HG03460 (cell line): Measurements from ENCODE around the gene MAST4.

ENCODE experiments used
- ATAC-seq: cut with Tn5 transposase; IDR thresholded peaks from one replicate; pipeline ENCODE4 v1.9.1; 2021; ENCODE audit not compliant: unreplicated experiment

The MAST4 gene

DNA sequence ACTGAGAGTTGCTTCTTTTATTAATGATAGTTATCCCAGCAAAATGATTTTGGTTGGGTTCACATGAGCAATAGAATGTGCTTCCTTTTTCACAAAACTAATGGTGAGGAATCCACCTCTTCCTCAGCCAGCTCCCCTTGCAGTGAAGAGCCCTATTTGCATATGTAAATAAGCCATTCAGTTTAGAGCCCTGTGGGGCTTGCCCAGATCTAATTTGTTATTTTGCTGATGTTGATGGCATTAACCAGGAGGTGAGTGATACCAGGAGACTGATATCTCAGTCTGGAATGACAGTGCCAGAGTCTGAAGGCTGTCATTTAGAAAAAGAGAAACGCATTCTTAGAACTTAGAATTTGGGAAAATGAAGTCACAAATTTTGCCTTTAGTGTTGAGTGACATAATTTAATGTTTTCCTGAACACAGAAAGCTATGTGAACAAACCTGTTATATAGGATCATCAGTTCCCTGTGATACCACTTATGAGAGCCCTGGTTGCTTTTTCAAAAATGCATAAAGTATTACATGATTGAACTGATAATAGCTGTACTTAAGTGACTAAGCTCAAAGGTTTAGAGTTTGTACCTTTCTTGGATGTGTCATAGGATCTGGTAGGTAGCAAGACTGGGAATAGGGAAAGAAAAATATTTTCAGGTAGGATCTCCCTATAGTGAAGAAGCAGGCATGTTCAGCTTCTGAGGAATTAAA is 271.6 kb downstream of the MAST4 start:
- ATAC-seq = no peak

GRCh38 chr5:66869347-66869746 is 273.2 kb downstream of the MAST4 start:
- ATAC-seq = no peak

- ATAC-seq = no peak
Observed at GRCh38 chr5:66870708-66871107, 274.5 kb downstream of the MAST4 start.

- no peak for ATAC-seq
Observed at GRCh38 chr5:66871651-66872050, 275.5 kb downstream of the MAST4 start.

DNA sequence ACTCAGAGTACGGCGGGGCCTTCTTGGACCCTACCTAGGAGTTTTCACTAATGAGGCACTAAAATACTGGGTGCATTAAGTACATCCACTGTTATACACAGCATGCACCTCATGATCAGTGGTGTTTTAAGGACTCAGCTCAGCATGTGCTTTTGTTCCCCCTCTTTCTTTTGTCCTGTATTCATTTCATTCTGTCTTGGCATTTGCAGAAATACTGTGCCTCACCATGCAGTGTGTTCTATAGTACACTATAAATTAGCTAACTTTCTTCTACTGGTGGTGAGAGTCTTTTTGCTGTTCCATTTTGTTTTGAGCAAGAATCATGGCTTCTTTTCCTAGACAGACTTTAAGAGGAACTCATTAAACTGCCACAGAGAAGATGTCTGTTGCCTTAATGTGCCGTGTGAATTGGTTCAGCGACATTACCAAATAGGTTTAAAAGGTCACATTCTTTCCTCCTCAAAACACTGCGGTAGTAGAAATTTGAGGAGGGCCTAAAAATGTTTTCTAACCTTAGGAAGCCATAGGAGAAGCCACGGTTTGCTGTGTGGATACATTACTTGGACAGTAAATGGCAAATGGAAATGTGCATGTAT is 276.6 kb downstream of the MAST4 start:
- no peak for ATAC-seq

DNA sequence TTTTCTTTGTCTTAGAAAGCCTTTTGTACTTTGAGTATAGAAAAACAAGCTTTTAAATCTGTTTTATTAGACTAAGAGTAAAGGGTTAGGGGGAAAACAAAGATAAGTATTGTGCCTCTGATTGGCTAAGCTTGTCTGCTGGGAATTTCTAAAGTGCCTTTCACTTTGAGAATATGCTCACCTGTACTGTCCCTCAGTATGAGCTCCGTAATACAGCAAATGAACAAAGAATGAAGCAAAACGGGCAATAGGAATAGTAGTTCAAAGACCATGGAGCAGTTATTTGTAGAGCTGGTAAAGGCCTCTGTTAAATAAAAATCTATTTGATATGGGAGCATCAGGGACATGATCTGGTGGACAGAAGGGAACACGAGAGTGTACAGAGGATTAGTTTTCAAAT is 277.8 kb downstream of the MAST4 start:
- ATAC-seq = no peak

- no peak for ATAC-seq
Observed at GRCh38 chr5:66875315-66875714, 279.1 kb downstream of the MAST4 start.

DNA sequence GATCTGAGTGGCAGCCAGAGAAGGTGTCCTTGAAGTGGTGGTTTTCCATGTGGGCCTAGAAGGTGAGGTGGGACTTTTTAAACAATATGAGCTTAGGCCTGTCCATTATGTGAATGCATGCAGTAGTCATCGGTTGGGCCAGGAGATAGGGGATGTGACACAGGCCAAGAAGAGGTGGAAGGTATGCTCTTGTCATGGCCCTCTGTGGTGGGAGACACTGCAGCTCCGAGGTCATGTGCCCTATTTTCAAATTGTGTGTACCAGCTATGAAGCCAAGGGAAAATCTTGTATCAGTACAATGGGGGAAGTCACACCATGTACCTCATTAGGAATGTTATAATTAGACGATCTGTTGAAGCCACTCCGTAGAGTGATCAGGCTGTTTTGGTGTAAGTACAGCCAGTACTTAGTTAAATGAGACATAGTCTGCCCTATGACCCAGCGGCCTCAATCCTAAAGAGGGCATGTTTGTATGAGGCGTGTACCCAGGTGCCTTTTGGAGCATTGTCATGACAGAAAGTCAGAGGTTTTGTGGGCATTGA is 280.1 kb downstream of the MAST4 start:
- ATAC-seq = no peak

GRCh38 chr5:66877843-66878242 is 281.6 kb downstream of the MAST4 start:
- ATAC-seq = no peak

DNA sequence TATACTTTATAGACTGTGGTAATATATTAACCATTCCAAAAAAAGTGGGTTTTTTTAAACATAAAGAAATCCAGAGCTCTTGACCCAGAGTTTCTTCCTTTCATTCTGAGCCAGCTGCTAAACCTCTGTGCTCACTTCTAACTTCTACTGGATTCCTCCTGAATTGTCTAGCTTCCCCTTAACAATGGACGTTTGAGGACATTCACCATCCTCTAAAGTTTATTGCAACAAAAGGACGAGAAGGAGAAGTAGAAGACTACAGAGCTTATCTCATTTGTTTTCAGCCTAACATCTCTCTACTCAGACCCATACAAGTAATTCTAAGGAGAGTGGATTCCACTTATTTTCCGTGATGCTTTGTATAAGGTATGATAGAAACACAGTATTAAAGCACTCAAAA is 284.2 kb downstream of the MAST4 start:
- ATAC-seq = no peak

GRCh38 chr5:66881480-66882161 is 285.4 kb downstream of the MAST4 start:
- no peak for ATAC-seq

GRCh38 chr5:66882606-66883227 is 286.5 kb downstream of the MAST4 start:
- no peak for ATAC-seq

DNA sequence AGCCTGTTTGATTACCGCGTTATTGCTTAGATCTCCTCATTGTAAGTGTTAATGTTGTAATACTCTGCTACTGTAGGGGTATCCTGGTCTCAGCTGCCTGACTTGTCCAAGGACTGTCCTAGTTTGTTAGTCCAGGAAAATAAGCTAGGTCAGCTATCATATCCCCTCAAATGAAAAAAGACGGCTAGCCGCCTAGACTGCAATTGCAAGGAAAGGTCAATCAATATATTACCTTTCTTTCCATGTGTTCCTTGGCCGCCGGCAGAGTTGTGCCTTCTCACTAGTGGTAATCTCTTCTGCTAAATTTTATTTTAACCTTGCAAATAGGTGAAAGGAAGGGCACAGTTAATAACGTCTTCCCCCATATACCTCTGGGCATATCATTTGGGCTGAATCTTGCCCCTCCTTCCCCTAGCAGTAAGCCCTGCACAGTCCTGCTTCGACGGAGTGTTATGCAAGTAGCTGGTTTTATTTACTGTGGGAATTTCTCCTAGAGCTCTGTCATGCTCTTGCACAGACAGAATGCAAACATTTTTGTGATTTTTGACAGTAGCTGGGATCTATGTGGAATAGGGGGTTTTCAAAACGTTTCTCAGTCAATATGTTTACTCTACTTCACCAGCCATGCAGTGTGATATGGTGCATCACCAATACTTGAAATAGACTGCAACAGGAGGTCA is 288.5 kb downstream of the MAST4 start:
- ATAC-seq = no peak

- ATAC-seq = no peak
Observed at GRCh38 chr5:66886941-66887340, 290.7 kb downstream of the MAST4 start.

DNA sequence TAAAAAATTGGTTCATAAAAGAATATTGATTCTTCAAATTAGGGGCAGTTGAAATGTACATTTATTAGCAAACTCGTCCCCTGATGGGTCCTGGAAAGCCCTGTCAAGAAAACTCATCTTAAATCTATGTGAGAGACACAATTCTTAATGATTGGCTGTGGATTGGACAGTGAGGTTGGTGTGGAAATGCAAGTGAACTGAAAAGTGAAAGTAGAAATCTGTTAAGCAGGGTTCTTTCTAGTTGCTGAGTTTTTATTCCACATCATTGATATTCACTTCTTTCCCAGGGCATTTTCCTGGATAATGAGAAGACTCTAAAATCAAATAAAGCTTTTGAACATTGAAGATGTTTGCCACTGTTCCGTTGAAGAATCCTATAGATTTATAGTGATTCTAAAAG is 292.4 kb downstream of the MAST4 start:
- no peak for ATAC-seq

- ATAC-seq = no peak
Observed at GRCh38 chr5:66889056-66889455, 292.9 kb downstream of the MAST4 start.

GRCh38 chr5:66889524-66889923 is 293.3 kb downstream of the MAST4 start:
- no peak for ATAC-seq

GRCh38 chr5:66891184-66891925 is 295.2 kb downstream of the MAST4 start:
- no peak for ATAC-seq

DNA sequence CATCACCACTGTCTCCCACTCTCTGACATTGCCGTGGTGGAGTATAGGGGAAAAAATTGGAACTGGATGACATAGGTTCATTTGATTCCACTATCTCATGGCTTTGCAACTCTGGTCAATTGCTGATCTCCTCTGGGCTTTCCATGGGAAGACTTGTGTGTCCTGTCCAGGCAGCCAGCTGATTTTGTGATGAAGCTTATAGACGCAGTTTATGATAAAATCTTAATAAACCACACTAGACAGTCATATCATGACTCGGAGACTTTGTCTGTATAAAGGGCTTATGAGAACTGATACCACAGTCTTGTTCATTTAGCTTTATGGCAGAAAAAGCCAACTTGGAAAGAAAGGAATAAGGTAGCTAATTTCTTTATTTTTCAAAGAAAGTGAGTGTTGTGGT is 296.5 kb downstream of the MAST4 start:
- no peak for ATAC-seq

DNA sequence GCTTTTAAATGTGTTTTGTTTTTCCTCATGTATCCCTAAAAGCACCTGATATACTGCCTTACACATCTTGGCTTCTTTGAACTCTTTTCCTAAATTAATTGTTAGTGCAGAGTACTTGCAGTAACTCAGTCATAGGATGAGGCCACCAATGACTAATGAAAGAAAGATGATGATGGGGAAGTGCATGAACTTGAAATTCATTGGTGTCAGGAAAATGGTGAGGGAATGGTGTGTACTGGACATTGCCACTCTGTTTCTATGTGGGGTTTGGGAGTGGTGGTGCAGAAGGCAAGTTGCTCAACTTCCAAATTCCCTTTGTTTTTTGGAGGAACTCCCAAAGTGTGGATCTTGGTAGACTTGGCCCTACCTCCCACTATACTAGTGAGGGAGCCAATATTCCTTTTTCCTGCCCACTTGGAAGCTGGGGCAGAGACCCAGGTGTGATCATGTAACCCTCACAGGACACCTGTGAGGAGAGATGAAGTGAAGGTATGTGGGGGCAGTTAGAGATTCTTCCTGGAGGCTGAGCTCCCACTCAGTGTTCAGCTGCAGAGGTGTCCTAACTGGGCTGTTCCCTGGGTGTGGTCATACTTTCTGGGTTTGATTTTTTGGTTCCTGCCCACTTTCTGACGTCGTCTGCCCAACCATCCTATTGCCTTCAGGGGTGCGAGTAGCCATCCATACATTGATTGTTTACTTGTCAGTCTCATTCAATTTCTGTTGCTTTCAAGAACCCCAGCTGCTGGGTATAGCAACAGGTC is 298.5 kb downstream of the MAST4 start:
- ATAC-seq = no peak
